IPS DF 19.7 (cell line): ENCODE measurements around the gene MORN3.
"Not testable (repeated sequence)": the region's sequence is repeated elsewhere in the genome, so short reads cannot be mapped to it uniquely, and the experiment has no call there.

Experiments
- DNase-seq: peaks from one replicate; pipeline ENCODE4 v3.0.0-alpha.2; 2013; ENCODE audit warnings: low read depth, low spot score

MORN3 gene, protein sequence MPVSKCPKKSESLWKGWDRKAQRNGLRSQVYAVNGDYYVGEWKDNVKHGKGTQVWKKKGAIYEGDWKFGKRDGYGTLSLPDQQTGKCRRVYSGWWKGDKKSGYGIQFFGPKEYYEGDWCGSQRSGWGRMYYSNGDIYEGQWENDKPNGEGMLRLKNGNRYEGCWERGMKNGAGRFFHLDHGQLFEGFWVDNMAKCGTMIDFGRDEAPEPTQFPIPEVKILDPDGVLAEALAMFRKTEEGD

DNA sequence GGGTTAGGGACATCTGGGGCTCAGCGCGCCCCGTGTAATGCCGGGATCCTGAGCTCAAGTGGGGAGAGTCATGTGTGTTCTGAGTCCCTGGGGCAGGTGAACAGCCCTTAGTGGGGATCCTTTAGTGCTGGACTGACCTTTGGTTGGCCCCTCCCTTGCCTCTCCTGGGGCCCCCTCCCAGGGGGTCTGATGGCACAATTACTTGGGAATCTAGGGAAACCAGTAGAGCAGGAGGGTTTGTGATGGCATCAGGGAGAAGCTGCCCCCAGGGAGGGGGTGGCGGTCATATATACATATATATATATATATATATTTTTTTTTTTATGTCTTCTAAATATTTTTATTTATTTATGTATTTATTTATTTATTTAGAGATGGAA, at the start of gene MORN3:
TSS of gene MORN3 (minus strand) at position 134 of the 380 bp plus-strand sequence. CDS start 171 bp downstream, outside the sequence.
- no peak for DNase-seq

DNA sequence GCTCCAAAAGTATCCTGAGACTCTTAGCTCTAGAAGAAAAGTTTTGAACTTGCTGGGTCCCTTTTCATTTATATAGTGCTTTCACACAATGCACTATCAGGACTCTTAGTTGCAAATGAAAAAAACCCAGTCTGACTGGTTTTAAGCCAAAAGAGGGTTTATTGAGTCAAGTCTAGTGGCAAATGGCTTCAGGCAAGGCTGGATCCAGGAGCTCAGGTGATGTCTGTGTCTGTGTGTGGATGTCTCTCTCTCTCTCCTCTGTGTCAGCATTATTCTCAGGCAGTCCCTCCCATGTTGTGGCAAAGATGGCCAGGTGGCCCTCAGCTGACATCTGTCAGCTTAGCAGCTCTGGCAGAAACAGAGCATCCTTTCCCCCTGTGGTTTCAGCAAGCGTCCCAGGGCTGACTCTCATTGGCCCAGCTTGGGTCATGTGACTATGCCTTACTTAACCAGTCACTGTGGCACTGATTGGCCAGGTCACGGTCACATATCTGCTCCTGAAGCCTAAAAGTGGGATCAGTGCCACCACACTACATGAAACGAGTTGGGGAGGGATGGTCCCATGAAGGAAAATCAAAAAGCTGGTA, 49.3 kb upstream of the MORN3 start:
- no peak for DNase-seq

DNA sequence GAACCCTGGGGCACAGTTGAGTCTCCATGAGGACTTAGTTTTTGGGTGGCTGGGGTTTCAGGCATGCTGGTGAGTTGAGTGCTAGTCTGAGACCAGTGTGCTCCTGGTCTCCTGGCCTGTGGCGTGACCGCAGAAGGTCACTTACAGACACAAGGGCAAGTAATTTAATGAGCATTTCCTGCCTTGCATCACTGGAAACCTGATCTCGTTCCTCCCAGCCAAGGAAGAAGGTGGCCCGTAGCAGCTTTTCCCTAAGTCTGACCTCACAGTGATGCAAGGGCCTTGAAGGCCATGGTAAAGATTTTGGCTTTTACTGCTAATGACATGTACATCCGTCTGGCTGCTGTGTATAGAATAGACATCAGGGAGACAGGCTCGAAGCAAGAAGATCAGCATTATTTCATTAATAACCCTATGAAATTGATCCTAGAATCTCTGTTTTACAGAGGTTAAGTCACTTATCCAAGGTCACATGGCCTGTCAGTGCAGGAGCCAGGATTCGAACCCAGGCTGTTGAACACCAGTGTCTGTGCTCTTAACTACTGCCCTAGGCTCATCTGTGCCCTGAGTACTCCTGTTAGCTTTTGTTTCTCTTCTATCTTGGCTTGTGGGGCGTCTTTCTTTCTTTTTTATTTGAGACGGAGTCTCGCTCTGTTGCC, 47.7 kb upstream of the MORN3 start:
- no peak for DNase-seq

DNA sequence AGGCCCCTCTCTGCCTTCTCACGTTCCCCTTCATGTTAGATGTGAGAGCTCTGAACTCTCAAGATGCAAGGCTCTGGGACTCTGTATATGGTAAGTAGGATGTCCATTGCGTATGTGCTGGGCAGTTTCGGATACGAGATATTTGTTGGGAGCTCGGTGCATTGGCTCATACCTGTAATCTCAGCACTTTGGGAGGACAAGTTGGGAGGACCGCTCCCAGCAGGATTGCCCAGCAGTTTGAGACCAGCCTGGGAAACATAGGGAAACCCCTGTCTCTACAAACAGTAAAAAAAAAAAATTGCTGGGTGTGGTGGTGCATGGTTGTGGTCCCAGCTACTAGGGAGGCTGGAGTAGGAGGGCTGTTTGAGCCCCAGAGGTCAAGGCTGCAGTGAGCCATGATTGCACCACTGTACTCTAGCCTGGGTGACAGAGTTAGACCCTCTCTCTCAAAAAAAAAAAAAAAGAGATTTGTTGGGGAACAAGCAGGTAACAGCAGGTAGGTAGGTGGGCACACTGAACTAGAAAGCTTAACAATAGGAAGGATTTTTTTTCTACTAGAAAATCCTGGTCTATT, 46.5 kb upstream of the MORN3 start:
- no peak for DNase-seq

DNA sequence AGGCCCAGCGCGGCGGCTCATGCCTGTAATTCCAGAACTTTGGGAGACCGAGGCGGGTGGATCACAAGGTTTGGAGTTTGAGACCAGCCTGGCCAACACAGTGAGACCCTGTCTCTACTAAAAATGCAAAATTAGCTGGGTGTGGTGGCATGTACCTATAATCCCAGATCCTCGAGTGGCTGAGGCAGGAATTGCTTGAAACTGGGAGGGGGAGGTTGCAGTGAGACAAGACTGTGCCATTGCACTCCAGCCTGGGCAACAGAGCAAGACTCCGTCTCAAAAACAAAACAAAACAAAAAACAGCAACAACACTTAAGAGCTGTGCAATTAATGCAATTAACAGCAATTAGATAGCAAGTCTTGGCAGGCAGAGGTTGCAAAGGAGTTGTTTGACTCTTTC, 45.6 kb upstream of the MORN3 start:
- not testable (repeated sequence) for DNase-seq

DNA sequence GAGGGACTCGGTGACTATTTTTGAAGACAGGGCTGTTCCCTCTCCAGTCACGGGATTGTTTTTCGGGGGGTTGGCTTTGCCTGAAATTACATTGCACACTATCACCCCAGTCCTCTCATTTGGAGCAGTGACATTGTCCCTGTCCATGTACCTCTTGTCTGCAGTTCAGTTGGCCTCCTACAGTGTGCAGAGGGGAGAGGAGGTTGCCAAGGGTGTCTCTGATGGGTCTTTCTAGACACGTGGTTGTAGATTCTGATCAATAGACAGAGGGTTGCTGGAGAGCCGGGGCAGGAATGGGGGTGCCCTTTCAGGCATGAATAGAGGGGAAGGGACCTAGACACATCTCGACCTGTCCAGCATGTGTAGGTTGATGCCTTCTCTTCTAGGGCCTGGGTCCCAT, 44.3 kb upstream of the MORN3 start:
- DNase-seq, result no peak

DNA sequence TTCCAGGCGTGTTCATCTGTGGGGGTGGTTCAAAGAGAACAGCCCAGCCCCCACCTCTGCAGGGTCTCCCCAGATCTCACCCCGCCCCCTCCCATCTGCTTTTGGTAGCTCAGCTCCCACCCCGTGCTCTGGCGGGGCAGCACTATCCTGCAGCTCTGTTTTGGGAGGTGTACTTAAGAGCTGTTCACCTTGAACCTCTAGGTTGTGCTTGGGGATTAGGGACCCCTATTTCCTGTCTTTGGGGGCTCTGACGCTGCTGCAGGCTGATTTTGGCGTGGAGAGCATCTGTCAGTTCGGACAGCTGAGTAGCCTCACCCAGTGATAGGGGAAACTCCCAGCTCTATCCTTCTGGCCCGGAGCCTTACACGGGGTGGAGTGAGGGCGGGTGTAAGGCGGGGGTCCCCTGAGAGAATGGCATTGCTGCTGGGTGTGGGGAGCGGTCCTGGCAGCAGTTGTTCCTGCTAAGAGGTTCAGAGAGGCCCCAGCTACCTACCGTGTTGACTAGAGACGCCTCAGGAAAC, 43.9 kb upstream of the MORN3 start:
- no peak for DNase-seq

DNA sequence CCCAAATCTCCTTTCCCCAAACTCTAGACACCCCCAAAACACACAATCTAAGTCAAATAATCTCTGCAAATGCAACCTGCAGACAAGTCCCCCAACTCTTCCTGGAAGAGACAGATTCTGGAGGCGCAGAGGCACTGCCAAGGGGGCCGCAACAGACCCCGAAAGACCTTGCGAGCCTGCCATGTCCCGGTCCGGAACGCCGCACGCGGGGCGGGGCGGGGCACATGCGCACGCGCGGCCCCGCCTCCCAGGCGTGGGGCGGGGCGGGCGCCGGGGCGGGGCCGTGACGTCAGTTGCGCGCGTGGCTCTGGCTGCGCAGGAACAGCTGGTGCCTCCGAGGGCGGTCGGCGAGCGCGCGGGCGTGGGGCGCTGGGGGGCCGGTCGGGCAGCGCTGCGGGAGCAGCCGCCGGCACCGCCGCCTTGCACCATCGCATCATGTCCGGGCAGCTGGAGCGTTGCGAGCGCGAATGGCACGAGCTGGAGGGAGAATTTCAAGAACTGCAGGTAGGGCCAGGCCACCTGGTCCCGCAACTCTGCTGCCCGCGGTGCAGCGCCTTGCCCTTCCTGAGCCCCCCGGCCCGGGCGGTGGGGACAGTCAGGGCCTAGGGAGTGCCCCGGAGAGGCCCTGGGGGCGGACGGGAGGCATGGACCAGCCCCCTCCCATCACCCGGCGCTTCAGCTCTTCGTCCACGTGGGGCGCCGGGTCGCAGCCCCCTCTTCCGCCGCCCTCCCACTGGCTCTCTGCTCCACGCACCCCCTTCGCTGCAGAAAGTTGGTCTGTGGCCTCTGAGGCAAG, 43.2 kb upstream of the MORN3 start, which contains the start of gene TMEM120B:
TSS of gene TMEM120B (plus strand) at position 292 of the 796 bp plus-strand sequence. CDS start at position 436, 144 bp downstream.
- DNase-seq, result no peak

DNA sequence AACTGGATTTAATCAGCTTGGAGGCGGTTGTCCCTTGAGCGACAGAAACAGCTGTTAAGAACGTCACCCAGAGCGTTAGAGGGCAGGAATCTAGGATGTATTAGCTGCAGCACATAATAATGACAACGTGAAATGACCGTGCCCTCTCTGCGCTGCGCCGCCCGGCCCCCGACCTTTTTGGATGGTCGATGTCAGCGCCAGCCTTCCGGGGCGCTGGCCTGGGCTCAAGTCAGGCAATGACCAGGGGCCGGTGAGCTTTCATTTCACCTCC, 42.7 kb upstream of the MORN3 start:
- no peak for DNase-seq

DNA sequence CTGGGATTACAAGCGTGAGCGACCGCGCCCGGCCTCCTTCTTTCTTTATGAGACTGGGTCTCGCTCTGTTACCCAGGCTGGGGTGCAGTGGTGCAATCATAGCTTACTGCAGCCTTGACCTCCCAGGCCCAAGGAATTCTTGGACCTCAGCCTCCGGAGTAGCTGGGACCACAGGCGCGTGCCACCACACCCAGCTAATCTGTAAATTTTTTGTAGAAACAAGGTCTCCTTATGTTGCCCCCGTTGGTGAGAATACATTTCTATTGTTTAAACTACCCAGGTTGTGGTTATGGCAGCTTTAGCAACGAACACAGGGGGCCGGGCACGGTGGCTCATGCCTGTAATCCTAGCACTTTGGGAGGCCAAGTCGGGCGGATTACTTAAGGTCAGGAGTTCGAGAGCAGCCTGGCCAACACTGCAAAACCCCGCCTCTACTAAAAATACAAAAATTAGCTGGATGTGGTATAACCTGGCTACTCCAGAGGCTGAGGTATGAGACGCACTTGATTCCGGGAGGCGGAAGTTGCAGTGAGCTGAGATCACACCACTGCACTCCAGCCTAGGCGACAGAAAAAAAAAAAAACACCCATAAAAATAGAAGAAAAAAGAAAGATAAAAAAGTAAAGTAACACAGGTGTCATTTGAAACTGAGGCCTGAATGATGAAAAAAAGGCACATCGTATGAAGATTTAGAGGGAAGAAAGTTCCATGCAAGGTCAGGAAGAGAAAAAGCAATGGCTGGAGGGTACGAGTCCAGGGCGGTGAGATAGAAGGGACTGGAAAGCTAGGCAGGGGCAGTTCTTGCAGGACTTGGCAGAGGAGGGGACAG, 42.1 kb upstream of the MORN3 start:
- DNase-seq, result no peak

DNA sequence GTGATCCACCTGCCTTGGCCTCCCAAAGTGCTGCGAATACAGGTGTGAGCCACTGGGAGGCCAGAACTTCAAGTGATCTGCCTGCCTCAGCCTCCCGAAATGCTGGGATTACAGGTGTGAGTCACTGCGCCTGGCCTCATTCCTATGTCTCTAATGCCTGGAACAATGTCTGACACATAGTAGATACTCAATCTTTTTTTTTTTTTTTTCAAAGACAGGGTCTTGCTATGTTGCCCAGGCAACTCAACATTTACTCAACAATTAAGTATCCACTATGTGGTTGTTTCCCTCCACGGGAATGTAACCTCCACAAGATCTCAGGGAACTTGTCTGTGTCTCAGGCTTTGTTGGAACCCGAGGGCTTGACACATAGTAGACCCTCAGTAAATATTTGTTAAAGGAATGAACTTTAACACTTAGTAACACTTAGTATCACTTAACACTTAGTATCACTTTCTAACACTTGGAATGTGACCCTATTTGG, 40.1 kb upstream of the MORN3 start:
- no peak for DNase-seq

DNA sequence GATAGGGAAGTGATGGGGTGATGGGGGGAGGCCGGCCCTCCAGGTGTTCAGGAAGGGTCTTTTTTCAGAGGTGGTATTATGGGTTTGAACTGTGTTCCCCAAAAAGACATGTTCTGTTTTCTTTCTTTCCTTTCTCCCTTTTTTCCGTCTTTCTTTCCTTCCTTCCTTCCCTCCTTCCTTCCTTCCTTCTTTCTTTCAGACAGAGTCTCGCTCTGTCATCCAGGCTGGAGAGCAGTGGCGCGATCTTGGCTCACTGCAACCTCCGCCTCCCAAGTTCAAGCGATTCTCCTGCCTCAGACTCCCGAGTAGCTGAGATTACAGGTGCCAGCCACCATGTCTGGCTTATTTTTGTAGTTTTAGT, 39.6 kb upstream of the MORN3 start:
- DNase-seq, result not testable (repeated sequence)

DNA sequence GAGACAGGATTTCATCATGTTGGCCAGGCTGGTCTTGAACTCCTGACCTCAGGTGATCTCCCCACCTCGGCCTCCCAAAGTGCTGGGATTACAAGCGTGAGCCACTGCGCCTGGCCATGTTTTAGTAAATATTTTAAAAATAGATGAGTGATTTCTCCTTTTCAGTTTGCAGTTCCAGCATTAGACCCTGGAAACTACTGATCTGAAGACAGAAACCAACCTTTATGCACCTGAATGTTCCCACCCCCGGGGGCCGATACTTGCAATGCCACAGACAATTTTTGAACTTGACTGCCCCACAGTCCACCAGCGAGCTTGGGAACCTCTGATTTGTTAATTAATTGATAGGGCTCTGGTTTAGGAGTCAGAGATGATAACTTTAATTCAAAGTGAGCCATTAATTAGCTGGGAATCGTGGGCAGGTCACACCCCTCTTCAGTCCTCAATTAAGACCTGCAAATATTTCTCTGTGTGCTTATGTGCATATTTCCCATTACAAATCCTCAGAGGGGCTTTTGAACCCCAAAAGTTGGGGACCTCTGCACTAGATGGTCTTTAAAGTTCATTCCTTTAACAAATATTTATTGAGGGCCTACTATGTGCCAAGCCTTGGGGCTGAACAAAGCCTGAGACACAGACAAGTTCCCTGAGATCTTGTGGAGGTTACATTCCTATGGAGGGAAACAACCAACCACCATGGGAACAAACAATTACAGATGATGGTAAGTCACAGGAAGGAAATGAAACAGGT, 39.0 kb upstream of the MORN3 start:
- no peak for DNase-seq

DNA sequence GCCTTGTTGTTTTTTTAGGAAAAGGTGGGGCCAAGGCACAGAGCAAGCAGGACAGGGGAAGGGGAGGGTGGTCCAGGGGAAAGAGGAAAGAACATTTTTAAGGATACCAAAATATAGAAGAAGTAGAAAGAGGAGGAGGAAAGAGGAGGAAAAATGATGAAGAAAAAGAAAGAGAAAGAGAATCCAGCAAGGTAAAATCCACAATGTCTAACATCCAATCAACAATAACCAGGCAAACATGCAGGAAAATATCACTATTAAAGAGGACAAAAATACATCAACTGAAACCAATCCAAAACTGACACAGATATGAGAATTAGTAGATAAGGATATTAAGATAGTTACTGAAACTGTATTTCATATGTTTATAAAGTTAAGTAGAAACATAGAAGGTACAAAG, 36.1 kb upstream of the MORN3 start:
- DNase-seq, result no peak

DNA sequence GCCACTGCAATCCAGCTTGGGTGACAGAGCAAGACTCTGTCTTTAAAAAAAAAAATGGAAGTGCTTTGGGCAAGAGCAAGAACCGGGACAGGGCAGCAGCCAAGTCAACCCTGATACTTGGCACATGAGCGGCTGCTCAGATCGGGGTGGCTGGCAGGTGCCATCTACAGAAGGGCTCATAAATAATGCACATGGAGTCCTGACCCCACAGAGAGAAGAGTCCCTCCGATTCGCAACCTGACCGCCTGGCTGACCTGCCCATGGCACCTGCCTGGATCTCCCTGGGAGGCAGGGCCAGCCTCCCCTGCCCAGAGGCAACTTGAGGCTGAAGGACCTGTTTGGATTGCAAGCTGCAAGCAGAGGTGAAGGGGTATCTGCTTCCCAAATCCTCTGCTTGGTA, 33.5 kb upstream of the MORN3 start:
- no peak for DNase-seq

DNA sequence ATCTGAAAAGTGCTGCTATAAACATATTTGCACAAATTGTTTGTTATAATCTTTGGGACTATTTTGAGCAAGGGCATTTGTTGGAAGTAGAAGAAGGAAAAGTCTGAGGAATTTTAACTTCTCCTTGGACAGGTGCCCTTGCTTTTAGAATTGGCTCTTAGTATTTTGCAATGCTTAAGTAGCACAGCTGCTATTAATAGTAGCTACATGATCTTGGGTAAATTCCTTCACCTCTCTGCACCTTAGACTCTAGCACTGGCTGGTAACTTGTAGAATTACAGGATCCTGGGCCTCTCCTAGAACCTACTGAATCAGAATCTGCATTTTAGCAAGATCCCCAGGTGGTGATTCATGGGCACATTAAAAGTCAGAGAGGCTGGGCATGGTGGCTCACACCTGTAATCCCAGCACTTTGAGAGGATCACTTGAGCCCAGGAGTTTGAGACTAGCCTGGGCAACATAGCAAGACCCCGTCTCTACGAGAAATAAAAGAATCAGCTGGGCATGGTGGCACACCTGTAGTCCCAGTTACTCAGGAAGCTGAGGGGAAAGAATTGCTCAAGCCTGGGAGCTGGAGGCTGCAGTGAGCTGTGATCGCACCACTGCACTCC, 32.3 kb upstream of the MORN3 start:
- DNase-seq, result no peak

DNA sequence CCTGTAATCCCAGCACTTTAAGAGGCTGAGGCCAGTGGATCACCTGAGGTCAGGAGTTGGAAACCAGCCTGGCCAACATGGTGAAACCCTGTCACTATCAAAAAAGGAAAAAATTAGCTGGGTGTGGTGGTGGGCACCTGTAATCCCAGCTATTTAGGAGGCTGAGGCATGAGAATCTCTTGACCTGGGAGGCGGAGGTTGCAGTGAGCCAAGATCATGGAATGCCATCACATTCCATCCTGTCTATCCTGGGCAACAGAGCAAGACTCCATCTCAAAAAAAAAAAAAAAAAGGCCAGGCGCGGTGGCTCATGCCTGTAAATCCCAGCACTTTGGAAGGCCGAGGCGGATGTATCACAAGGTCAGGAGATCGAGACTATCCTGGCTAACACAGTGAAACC, 28.4 kb upstream of the MORN3 start:
- DNase-seq, result not testable (repeated sequence)

DNA sequence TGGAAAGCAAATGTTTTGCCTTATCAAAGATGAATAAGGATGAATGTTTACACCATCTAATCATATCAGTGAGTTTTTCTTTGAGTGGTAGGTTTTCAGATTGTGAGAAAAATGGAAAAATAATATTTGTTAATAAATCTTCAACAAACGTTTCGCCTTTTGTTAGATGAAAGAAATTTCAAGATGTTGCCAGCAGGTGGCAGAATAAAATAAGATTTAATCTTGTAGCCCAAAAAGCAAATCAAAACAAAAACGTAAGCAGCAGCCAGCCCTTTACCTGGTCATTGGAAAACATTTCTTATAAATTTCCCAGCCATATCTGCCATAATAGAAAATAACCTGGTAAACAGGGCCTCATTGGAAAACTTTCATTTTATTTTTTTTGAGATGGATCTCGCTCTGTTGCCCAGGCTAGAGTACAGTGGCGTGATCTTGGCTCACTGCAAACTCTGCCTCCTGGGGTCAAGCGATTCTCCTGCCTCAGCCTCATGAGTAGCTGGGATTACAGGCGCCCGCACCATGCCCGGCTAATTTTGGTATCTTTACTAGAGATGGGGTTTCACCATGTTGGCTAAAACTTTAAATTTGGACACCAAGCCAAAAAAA, 27.7 kb upstream of the MORN3 start:
- no peak for DNase-seq

DNA sequence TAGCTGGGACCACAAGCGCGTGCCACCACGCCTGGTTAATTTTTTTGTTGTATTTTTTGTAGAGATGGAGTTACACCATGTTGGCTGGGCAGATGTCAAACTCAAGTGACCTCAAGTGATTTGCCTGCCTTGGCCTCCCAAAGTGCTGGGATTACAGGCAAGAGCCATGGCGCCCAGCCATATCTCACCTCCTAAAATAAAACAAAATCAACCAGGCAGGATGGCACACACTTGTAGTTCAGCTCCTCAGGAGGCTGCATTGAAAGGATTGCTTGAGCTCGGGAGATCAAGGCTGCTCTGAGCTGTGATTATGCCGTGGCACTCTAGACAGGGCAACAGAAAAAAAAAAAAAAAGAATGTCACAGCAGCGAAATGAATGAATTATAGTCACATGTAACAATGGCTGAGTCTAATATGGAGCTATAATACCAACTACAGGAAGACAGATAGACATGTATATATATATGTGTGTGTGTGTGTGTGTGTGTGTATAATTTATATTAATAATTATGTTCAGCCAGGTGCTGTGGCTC, 23.8 kb upstream of the MORN3 start:
- DNase-seq, result no peak
